GM03348 (cell line): ENCODE data around the gene FOXP4.

ENCODE experiments used
- DNase-seq: peaks from one replicate; pipeline ENCODE4 v3.0.0; 2012; ENCODE audit warnings: low spot score

The FOXP4 gene

GRCh38 chr6:41625442-41625841, 79.3 kb downstream of the FOXP4 start:
- DNase-seq, result no peak

DNA sequence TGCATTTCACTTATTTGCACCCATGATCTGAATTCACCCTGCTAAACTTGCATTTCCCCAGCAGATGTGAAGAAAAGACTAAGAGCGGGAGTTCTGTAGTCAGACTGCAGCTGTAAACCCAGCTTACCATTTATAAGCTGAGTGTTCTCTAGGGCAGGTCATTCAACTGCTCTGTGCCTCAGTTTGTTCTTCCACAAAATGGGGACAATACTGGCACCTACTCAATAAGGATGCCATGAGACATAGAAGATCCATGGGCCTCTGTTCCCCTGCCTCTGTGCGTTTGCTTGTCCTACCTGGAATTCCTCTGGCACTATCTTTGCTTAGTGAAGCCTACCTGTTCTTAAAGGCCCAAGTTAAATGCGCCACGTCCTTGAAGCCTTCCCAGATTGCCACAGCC, 79.8 kb downstream of the FOXP4 start:
- DNase-seq, result no peak

- no peak for DNase-seq
Observed at GRCh38 chr6:41626917-41627316, 80.7 kb downstream of the FOXP4 start.

DNA sequence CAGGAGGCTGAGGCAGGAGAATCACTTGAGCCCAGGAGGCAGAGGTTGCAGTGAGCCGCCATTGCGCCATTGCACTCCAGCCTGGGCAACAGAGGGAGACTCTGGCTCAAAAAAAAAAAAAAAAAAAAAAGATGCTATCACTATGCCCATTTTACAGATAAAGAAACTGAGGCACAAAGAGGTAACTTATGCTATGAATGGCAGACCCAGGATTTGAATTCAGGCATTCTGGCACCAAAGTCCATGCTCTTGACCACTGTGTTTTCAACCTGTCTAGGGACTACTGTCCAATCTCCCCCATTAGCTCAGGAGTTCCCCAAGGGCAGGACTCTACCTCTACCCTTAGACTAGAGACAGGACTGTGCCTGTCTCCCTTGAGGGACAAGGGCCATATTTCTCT, 82.9 kb downstream of the FOXP4 start:
- no peak for DNase-seq

- DNase-seq, result no peak
Observed at GRCh38 chr6:41630069-41630468, 83.9 kb downstream of the FOXP4 start.

GRCh38 chr6:41630946-41631345, 84.8 kb downstream of the FOXP4 start:
- DNase-seq, result no peak

DNA sequence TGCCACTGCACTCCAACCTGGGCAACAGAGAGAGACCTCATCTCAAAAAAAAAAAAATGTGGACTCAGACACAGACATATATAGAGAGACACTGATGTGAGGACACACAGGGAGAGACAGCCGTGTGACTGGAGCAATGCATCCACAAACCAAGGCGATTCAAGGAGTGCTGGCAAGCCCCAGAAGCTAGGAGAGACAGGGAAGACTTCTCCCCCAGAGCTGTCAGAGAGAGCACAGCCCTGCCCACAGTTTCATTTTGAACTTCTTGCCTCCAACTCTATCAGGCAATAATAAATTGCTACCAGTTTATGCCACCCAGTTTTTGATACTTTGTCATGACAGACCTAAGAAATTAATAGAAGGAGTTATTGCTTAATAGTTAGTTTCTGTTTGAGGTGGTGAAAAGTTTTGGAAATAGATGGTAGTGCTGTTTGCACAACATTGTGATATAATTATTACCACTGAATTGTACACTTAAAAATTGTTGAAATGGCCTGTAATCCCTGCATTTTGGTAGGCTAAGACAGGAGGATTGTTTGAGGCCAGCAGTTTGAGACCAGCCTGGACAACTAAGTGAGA, 87.0 kb downstream of the FOXP4 start:
- DNase-seq, result no peak

- no peak for DNase-seq
Observed at GRCh38 chr6:41634657-41635056, 88.5 kb downstream of the FOXP4 start.

GRCh38 chr6:41635365-41635764, 89.2 kb downstream of the FOXP4 start:
- no peak for DNase-seq

- no peak for DNase-seq
Observed at GRCh38 chr6:41636833-41637193, 90.6 kb downstream of the FOXP4 start.

DNA sequence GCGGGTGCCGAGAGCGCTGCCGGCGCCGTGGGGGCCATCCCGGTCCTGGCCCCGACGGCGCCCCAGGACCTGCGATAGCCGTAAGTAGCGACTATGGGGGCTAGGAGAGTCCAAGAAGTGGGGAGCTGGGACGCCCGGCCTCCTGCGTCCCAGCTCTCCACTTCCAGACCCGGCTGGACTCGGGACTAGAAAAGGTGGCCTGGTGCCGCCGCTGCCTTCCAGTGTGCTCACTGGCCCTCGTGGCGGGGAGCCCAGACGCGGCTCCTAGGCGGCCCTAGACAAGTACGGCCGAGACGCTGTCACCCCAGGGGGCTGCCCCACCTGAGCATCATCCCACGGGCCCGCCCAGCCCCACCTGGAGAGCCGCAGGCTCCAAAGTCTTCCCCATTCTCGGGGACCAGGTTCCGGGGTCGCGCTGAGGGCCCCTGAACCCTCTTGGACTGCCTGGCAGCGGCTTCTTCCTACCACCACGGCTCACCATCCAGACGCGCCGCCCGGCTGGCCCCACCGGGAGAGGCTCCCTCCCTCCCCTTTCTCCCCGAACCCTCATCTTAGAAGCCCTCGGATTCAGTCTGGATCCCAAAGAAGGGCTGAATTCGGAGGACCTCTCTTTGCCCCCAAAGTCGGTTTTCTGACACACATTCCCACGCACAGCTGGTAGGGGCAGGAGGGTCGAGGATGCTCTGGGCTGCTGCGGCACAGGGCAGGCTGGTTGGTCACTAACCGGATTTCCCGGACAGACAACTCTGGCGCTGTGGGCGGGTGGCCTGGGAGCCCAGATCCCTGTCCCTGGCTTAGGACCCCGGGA, 91.2 kb downstream of the FOXP4 start:
- DNase-seq, result no peak

DNA sequence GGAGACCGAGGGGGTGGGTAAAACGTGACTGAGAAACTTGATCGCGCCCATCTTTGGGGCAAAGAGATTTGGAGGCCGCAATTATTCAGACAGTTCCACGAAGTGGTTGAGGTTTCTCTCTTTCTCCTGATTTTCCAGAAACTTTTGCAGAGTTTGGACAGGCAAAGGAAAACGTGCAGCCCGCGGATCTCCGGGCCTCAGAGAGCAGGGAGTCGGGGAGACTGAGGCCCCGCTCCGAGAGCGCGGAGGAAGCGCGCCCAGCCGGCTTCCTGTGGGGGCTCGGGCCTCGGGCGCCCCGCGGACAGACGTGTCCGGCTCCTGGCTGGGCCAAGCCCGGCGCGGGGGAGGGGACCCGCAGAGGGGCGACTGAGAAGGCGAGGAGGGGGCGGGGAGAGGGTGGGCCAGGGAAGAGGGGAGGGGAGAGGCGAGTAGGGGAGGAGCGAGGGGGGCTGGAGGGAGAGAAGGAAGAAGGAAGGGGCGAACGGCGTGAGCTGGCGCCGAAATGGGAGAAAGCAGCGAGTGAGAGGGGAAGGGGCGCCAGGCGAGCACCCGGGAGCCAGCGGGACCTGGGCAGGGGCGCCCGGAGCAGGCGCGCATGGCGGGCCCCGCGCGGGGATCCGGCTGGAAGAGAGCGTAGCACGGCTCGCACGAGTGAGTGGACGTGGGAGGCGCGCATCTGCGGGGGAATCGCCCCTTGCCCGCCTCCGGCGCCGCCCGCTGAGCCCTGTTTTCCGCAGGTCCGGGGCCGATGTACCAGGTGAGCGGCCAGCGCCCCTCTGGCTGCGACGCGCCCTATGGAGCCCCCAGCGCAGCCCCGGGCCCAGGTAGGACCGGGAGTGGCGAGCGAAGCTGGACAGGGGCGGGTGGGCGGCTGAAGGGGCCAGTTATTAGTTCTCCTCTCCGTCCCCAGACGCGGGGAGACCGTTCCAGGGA, 92.1 kb downstream of the FOXP4 start, which contains the start of gene MDFI:
Gene MDFI (plus strand): TSS at position 467 of the 933 bp plus-strand sequence. CDS start 282 bp downstream, at position 749.
- DNase-seq, result no peak

GRCh38 chr6:41638935-41639808, 93.0 kb downstream of the FOXP4 start:
- DNase-seq, result no peak

DNA sequence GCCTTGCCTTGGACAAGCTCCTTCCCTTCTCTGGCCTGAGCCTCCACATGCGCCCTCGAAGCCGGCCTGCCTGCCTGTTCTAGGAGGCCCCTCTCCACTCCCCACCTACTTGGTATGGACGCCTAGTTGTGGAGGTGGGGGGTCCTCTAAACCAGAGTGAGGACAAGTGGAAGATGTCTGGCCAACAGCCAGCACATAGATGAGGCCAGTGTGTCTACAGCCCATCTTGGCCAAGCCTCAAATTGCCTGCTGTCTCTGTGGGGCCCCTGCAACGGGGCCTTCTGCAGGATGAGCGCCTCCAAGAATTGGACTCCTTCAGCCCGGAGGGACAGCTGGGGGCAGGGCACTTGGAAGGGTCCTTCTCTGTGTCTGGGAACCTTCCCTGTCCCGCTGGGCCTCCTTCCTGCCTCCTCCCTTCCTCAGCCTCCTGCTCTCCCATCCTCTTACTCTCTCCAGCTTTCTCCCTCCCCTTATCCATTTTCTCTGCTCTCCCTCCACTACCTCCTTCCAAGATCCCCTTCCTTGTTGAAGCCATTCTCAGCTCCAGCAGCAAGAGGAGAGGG, 93.7 kb downstream of the FOXP4 start:
- DNase-seq, result no peak

- DNase-seq, result no peak
Observed at GRCh38 chr6:41640426-41640825, 94.2 kb downstream of the FOXP4 start.

GRCh38 chr6:41641352-41641925, 95.3 kb downstream of the FOXP4 start:
- DNase-seq, result no peak

GRCh38 chr6:41642090-41642959, 96.1 kb downstream of the FOXP4 start:
- DNase-seq, result no peak

DNA sequence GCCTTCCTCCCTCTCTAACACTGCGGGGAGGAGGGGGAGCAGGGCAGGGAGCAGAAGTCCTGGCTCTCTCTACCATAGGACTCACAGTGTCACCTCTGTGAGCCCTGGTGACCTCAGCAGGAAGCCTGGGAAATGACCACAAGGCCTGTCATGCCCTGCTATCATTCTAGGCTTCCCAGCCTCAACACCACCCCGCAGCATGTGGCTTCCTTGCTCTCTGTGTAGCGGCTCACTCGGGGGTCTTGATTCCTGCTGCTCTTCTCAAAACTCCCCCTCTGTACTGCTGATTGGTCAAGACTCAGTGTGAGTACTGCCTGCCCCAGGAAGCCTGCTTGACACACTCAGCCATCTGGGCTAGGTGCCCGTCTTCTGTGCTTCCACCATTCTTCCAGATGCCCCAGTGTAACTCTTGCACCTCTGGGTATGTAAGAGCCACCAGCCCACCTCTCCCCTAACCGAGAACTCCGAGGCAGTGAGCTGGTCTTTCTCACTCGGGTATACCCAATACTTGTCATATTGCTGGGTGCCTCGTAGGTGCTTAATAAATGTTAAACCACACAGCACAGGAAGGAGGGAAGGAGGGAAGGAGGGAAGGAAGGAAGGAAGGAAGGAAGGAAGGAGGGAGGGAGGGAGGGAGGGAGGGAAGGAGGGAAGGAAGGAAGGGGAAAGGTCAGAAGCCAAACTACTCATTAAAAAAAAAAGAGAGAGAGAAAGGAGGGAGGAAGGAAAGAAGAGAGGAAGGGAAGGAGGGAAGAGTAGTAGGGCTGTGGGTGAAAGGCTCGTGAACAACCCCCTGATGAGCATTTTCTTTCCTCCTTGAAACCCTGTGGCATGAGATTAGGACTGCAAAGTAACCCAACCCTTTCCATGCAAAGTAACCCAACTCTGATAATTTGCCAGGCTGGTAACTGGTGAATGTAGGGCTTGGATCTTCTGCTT, 97.0 kb downstream of the FOXP4 start:
- no peak for DNase-seq

DNA sequence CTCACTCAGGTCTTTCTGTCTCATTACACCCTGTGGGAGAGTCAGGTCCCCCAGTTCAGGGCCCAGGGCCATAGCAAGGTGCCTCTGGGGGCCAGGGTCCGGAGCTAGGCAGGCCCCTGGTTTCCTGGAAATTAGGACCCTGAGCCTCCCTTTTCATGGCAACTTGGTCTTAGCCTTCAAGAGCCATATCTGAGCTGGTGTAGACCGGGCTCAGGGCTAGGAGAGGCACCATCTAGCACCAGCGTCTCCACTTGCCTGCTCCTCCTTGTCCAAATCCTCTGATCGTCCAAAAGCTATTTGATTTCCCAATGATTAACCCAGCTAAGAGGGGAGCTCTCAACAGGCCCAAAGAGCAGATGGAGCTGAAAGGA, 97.7 kb downstream of the FOXP4 start:
- no peak for DNase-seq
